Gastrocnemius medialis (tissue), 4 donors: ENCODE results near the gene C16orf87. TPM values are rescaled to one million over a fixed set of nuclear protein-coding genes. Genes with fewer than 3 reads are reported as not detected.

ENCODE experiments used
- ATAC-seq, 2 donors: fragments of 150-250 bp; one replicate each; pipeline ENCODE4 v1.9.1; 2016
- DNase-seq, 2 donors: peaks; one replicate each; pipeline ENCODE4 v3.0.0-alpha.2; 2019
- H3K27ac ChIP-seq, 4 donors: fragments of 200-600 bp; sonication (generic); 1 replicate in 1 of 4; 2 replicates in 3 of 4; pipeline ENCODE4 v1.5.1; 2016 to 2018; ENCODE audit warnings: mild to moderate bottlenecking in 2 of 4, moderate library complexity in 1 of 4
- H3K27me3 ChIP-seq, 3 donors: fragments of 200-600 bp; sonication (generic) in 2 of 3; 1 replicate in 1 of 3; 2 replicates in 2 of 3; pipeline versions ENCODE4 v1.5.1 to v1.6.0; 2016 to 2019; ENCODE audit warnings: mild to moderate bottlenecking in 1 of 3, moderate library complexity in 1 of 3
- H3K36me3 ChIP-seq, 2 donors: fragments of 200-600 bp; sonication (generic) in 1 of 2; one replicate each; pipeline ENCODE4 v1.5.1; 2017 to 2018
- H3K4me1 ChIP-seq, 2 donors: fragments of 200-600 bp; sonication (generic) in 1 of 2; one replicate each; pipeline ENCODE4 v1.5.1; 2016 to 2017; ENCODE audit warnings: mild to moderate bottlenecking in 2 of 2
- H3K4me3 ChIP-seq, 4 donors: fragments of 200-600 bp; sonication (generic) in 3 of 4; 1 replicate in 1 of 4; 2 replicates in 3 of 4; pipeline ENCODE4 v1.5.1; 2016 to 2019; ENCODE audit warnings: mild to moderate bottlenecking in 2 of 4
- H3K9me3 ChIP-seq, 3 donors: fragments of 200-600 bp; sonication (generic) in 2 of 3; 1 replicate in 1 of 3; 2 replicates in 2 of 3; pipeline ENCODE4 v1.5.1; 2016 to 2019
- POLR2A ChIP-seq, 2 donors: fragments of 450-650 bp; IDR thresholded peaks; one replicate each; pipeline ENCODE4 v1.6.1; 2017; ENCODE audit warnings: antibody characterized with exemption in 2 of 2, mild to moderate bottlenecking in 2 of 2, moderate library complexity in 2 of 2
- in situ Hi-C, 4 donors: fragments of 200-750 bp; cut with MboI; loops; one replicate each; pipeline versions ENCODE4 v1.15.0 to v1.8.0; 2017; ENCODE audit warnings: low sequenced_read_pairs in 4 of 4
- intact Hi-C: fragments of 100-400 bp; cut with DNase I; formaldehyde crosslinking; loops from one replicate; pipeline ENCODE4 v1.15.1; 2023; ENCODE audit warnings: low total_unique reads
- total RNA-seq, 4 donors: library from RNA; depleted of rRNA; stranded (reverse); fragments of >200 nt; gene quantifications; one replicate each; pipeline versions ENCODE4 v1.1.0 to v1.2.3, GENCODE V29; 2016
- TF ChIP-seq, protein P1 (sequence below), 5 experiments: fragments of 450-650 bp in 3 of 5; fragments of 200-600 bp in 2 of 5; sonication (generic) in 2 of 5; IDR thresholded peaks in 4 of 5; conservative IDR thresholded peaks in 1 of 5; 1 replicate in 4 of 5; 2 replicates in 1 of 5; pipeline ENCODE4 v1.5.1; 2016 to 2019; ENCODE audit warnings: antibody characterized with exemption in 5 of 5, mild to moderate bottlenecking in 3 of 5, moderate library complexity in 3 of 5

C16orf87 gene
- total RNA-seq, 4 donors from 2014 or later = 13.5 to 22.4 (median 20.3) TPM

DNA sequence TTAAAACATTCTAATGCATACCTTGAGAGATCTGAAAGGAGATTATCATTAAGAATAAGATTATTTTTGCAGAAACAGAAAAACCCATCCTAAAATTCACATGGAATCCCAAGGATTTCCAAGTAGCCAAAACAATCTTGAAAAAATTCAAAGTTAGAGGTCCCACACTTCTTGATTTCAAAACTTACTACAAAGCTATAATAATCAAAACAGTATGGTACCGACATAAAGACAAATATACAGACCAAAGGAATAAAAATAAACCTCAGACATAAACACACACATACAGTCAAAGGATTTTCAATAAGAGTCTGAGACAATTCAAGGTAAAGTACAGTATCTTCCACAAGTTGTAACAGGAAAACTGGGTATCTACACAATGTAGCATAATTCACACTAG is 16.2 kb downstream of the C16orf87 start:
- ATAC-seq (no peak), DNase-seq (no peak)
- no peaks in the 10 kb centered on the region for H3K27me3 ChIP-seq
- in situ Hi-C loops = no loop called here
- H3K4me3 ChIP-seq = no peak overlapping the region
- intact Hi-C loops = no loop called here
- H3K36me3 ChIP-seq = no peaks in the 10 kb centered on the region
- no peak overlapping the region for H3K27ac ChIP-seq
- H3K9me3 ChIP-seq = no peaks in the 10 kb centered on the region
- H3K4me1 ChIP-seq = peaks cover 17 to 23% of the 10 kb centered on the region in 2 donors
- TF ChIP-seq, protein P1, sequence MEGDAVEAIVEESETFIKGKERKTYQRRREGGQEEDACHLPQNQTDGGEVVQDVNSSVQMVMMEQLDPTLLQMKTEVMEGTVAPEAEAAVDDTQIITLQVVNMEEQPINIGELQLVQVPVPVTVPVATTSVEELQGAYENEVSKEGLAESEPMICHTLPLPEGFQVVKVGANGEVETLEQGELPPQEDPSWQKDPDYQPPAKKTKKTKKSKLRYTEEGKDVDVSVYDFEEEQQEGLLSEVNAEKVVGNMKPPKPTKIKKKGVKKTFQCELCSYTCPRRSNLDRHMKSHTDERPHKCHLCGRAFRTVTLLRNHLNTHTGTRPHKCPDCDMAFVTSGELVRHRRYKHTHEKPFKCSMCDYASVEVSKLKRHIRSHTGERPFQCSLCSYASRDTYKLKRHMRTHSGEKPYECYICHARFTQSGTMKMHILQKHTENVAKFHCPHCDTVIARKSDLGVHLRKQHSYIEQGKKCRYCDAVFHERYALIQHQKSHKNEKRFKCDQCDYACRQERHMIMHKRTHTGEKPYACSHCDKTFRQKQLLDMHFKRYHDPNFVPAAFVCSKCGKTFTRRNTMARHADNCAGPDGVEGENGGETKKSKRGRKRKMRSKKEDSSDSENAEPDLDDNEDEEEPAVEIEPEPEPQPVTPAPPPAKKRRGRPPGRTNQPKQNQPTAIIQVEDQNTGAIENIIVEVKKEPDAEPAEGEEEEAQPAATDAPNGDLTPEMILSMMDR (IDR thresholded peaks at IDR 0.05 in 4 of 5, conservative IDR thresholded peaks at IDR 0.05 in 1 of 5) = no peak
- TF ChIP-seq POLR2A (IDR thresholded peaks at IDR 0.05) = no peak

DNA sequence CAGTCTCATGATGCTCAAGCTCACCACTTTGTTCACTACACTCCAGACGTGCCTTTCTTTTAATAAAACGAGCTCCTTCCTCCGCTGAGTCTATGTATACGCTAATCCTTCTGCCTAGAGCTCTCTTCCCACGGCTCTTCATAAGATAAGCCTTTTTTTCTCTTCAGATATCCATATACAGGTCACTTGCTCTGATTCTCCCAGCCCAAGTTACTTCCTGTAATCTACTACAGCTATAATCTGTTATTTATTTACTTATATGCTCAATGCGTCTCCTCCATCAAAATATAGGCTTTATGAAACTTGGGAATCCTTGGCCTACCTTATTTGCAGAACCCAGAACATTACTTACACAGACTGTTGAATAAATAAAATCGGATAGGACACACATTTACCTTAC is 17.4 kb downstream of the C16orf87 start:
- Histone ChIP-seq H3K36me3 (no peaks in the 10 kb centered on the region), H3K9me3 (no peaks in the 10 kb centered on the region), H3K4me3 (no peak overlapping the region), H3K4me1 (peaks cover 22 to 29% of the 10 kb centered on the region in 2 donors), H3K27ac (no peak overlapping the region), H3K27me3 (no peaks in the 10 kb centered on the region)
- DNase-seq (no peak), ATAC-seq (no peak)
- TF ChIP-seq POLR2A (IDR thresholded peaks at IDR 0.05) = no peak
- TF ChIP-seq, protein P1 (IDR thresholded peaks at IDR 0.05 in 4 of 5, conservative IDR thresholded peaks at IDR 0.05 in 1 of 5) = no peak
- intact Hi-C loops (no loop called here), in situ Hi-C loops (no loop called here)

DNA sequence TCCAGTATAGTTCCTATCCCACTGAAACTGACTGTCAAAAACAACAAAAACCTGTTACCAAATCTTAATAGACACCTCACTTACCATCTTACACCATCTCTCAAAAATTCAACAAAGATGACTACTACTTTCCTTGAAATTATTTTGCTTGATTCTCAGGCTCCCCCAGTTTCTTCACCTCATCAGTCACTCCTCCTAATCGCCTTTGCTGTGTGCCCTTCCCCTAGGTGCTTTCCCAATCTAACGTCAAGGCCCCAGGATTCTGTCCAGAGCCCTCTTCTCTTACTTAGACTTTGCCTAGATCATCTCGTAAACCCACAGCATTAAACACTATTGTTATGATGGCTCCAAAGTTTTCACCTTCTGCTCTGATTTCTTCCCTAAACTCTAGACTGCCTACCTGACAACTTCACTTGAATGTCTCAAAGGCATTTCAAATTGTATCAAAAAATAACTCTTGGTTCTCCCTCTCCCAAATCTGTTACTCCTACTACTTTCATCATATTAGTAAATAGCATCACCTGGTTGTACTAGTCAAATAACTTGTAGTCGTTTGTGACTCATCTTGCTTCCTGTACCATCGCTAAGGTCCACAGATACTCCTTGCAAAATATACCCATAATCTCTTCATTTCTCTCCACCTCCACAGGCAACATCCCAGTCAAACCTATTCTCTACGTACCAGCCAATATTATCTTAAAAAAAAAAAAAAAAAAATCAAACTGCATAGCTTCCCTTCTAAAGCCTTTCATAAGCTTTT is 18.0 kb downstream of the C16orf87 start:
- no peak overlapping the region for H3K4me3 ChIP-seq
- no peaks in the 10 kb centered on the region for H3K27me3 ChIP-seq
- intact Hi-C loops (no loop called here), in situ Hi-C loops (no loop called here)
- no peak for DNase-seq
- no peaks in the 10 kb centered on the region for H3K9me3 ChIP-seq
- no peak for ATAC-seq
- no peaks in the 10 kb centered on the region for H3K36me3 ChIP-seq
- peaks cover 22 to 29% of the 10 kb centered on the region in 2 donors for H3K4me1 ChIP-seq
- H3K27ac ChIP-seq = no peak overlapping the region
- TF ChIP-seq POLR2A (IDR thresholded peaks at IDR 0.05) = no peak
- TF ChIP-seq, protein P1 (IDR thresholded peaks at IDR 0.05 in 4 of 5, conservative IDR thresholded peaks at IDR 0.05 in 1 of 5) = no peak

DNA sequence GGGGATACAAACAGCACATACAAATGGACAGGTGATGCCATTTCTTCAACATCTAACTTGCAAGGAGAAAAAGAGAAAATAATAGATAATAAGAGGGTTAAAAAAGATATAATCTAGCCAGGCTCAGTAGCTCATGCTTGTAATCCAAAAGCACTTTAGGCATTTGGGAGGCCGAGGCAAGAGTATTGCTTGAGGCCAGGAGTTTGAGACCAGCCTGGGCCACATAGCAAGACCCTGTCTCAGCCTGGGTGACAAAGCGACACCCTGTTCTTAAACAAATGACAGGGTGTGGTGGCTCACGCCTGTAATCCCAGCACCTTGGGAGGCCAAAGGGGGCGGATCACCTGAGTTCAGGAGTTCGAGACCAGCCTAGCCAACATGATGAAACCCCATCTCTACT is 19.3 kb downstream of the C16orf87 start:
- H3K9me3 ChIP-seq = no peaks in the 10 kb centered on the region
- ATAC-seq (no peak), DNase-seq (no peak)
- no peak overlapping the region for H3K4me3 ChIP-seq
- H3K36me3 ChIP-seq = no peaks in the 10 kb centered on the region
- no peak overlapping the region for H3K27ac ChIP-seq
- H3K27me3 ChIP-seq = no peaks in the 10 kb centered on the region
- H3K4me1 ChIP-seq = peaks cover 22 to 29% of the 10 kb centered on the region in 2 donors
- in situ Hi-C loops = no loop called here
- intact Hi-C loops = no loop called here
- TF ChIP-seq, protein P1 (IDR thresholded peaks at IDR 0.05 in 4 of 5, conservative IDR thresholded peaks at IDR 0.05 in 1 of 5) = no peak
- no peak for TF ChIP-seq POLR2A (IDR thresholded peaks at IDR 0.05)
